Measurements from ENCODE around the gene EIF1B. TPM values are rescaled to one million over a fixed set of nuclear protein-coding genes. Genes with fewer than 3 reads are reported as not detected.

Gene EIF1B
- total and polyA plus RNA-seq, 2 of the 13 experiments (the other 11 are each of a cell fraction or from before 2014, with no cell fraction given): 12.7 to 29.1 TPM

DNA sequence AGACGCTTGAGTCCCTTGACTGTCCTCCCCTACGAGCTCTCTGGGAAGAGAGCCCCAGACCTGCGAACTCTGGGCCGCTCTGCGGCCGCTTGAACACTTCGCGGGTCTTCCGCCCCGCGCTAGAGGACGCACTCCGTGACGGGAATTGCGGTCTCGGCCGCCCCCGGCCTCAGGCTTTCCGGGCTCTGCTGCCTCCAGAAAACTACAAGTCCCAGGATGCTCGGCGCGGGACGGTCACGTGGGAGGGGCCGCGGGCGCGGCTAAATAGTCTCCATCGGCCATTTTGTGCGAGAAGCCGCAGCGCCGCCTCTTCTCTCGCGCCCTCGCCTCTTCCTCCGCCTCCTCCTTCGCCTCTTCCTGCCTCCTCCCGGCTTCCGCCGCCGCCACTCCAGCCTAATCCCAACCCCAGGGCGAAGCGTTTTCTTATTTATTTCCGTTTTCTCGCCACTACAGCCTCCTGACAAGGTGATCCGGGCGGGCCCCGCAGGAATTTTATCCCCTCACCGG, at the start of gene EIF1B (continued):
- TF ChIP-seq, protein P1, sequence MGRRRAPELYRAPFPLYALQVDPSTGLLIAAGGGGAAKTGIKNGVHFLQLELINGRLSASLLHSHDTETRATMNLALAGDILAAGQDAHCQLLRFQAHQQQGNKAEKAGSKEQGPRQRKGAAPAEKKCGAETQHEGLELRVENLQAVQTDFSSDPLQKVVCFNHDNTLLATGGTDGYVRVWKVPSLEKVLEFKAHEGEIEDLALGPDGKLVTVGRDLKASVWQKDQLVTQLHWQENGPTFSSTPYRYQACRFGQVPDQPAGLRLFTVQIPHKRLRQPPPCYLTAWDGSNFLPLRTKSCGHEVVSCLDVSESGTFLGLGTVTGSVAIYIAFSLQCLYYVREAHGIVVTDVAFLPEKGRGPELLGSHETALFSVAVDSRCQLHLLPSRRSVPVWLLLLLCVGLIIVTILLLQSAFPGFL (CRISPR knock-in tag; IDR thresholded peaks at IDR 0.05): no peak
- TF ChIP-seq ZNF138 (CRISPR knock-in tag; IDR thresholded peaks at IDR 0.05; ENCODE audit: low read depth) (no peak), TBX2 (CRISPR knock-in tag; IDR thresholded peaks at IDR 0.05; ENCODE audit: borderline replicate concordance) (peak; percentile 70; the same call in 1 of the 2 replicates), TEAD3 (CRISPR knock-in tag; optimal IDR thresholded peaks at IDR 0.05; ENCODE audit: borderline replicate concordance) (peak; percentile 8), ZSCAN21 (CRISPR knock-in tag; IDR thresholded peaks at IDR 0.05; ENCODE audit: borderline replicate concordance) (no peak; the same call in 1 of the 2 replicates), BHLHE40 (IDR thresholded peaks at IDR 0.05; ENCODE audit: low read length) (peak; percentile 53), KLF6 (CRISPR knock-in tag; IDR thresholded peaks at IDR 0.05) (peak; percentile 37; the same call in 1 of the 2 replicates), ZMAT3 (CRISPR knock-in tag; conservative IDR thresholded peaks at IDR 0.05) (no peak), KAT8 (CRISPR knock-in tag; IDR thresholded peaks at IDR 0.05) (peak; percentile 94), MAZ (IDR thresholded peaks at IDR 0.05; ENCODE audit: borderline replicate concordance, low read depth, low read length) (peak; percentile 80), MAZ (CRISPR knock-in tag; IDR thresholded peaks at IDR 0.05; ENCODE audit: low read depth) (peak; percentile 55; the same call in 1 of the 2 replicates), ZNF101 (CRISPR knock-in tag; IDR thresholded peaks at IDR 0.05; ENCODE audit: borderline replicate concordance, low read depth) (no peak), ZNF773 (CRISPR knock-in tag; IDR thresholded peaks at IDR 0.05; ENCODE audit: borderline replicate concordance) (no peak), HIVEP1 (CRISPR knock-in tag; IDR thresholded peaks at IDR 0.05) (0 out of 2 replicates have a peak, but pooled peaks have one; percentile 9)
- TF ChIP-seq, protein P2, sequence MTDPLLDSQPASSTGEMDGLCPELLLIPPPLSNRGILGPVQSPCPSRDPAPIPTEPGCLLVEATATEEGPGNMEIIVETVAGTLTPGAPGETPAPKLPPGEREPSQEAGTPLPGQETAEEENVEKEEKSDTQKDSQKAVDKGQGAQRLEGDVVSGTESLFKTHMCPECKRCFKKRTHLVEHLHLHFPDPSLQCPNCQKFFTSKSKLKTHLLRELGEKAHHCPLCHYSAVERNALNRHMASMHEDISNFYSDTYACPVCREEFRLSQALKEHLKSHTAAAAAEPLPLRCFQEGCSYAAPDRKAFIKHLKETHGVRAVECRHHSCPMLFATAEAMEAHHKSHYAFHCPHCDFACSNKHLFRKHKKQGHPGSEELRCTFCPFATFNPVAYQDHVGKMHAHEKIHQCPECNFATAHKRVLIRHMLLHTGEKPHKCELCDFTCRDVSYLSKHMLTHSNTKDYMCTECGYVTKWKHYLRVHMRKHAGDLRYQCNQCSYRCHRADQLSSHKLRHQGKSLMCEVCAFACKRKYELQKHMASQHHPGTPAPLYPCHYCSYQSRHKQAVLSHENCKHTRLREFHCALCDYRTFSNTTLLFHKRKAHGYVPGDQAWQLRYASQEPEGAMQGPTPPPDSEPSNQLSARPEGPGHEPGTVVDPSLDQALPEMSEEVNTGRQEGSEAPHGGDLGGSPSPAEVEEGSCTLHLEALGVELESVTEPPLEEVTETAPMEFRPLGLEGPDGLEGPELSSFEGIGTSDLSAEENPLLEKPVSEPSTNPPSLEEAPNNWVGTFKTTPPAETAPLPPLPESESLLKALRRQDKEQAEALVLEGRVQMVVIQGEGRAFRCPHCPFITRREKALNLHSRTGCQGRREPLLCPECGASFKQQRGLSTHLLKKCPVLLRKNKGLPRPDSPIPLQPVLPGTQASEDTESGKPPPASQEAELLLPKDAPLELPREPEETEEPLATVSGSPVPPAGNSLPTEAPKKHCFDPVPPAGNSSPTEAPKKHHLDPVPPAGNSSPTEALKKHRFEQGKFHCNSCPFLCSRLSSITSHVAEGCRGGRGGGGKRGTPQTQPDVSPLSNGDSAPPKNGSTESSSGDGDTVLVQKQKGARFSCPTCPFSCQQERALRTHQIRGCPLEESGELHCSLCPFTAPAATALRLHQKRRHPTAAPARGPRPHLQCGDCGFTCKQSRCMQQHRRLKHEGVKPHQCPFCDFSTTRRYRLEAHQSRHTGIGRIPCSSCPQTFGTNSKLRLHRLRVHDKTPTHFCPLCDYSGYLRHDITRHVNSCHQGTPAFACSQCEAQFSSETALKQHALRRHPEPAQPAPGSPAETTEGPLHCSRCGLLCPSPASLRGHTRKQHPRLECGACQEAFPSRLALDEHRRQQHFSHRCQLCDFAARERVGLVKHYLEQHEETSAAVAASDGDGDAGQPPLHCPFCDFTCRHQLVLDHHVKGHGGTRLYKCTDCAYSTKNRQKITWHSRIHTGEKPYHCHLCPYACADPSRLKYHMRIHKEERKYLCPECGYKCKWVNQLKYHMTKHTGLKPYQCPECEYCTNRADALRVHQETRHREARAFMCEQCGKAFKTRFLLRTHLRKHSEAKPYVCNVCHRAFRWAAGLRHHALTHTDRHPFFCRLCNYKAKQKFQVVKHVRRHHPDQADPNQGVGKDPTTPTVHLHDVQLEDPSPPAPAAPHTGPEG (CRISPR knock-in tag; IDR thresholded peaks at IDR 0.05): 0 out of 2 replicates have a peak, but pooled peaks have one; percentile 7
- TF ChIP-seq, protein P3, sequence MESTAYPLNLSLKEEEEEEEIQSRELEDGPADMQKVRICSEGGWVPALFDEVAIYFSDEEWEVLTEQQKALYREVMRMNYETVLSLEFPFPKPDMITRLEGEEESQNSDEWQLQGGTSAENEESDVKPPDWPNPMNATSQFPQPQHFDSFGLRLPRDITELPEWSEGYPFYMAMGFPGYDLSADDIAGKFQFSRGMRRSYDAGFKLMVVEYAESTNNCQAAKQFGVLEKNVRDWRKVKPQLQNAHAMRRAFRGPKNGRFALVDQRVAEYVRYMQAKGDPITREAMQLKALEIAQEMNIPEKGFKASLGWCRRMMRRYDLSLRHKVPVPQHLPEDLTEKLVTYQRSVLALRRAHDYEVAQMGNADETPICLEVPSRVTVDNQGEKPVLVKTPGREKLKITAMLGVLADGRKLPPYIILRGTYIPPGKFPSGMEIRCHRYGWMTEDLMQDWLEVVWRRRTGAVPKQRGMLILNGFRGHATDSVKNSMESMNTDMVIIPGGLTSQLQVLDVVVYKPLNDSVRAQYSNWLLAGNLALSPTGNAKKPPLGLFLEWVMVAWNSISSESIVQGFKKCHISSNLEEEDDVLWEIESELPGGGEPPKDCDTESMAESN (CRISPR knock-in tag; conservative IDR thresholded peaks at IDR 0.05): peak; percentile 50; the same call in 1 of the 2 replicates
- TF ChIP-seq, protein P4, sequence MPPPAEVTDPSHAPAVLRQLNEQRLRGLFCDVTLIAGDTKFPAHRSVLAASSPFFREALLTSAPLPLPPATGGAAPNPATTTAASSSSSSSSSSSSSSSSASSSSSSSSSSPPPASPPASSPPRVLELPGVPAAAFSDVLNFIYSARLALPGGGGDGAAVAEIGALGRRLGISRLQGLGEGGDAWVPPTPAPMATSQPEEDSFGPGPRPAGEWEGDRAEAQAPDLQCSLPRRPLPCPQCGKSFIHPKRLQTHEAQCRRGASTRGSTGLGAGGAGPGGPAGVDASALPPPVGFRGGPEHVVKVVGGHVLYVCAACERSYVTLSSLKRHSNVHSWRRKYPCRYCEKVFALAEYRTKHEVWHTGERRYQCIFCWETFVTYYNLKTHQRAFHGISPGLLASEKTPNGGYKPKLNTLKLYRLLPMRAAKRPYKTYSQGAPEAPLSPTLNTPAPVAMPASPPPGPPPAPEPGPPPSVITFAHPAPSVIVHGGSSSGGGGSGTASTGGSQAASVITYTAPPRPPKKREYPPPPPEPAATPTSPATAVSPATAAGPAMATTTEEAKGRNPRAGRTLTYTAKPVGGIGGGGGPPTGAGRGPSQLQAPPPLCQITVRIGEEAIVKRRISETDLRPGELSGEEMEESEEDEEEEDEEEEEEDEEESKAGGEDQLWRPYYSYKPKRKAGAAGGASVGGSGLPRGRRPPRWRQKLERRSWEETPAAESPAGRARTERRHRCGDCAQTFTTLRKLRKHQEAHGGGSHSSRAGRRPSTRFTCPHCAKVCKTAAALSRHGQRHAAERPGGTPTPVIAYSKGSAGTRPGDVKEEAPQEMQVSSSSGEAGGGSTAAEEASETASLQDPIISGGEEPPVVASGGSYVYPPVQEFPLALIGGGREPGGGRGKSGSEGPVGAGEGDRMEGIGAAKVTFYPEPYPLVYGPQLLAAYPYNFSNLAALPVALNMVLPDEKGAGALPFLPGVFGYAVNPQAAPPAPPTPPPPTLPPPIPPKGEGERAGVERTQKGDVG (CRISPR knock-in tag; IDR thresholded peaks at IDR 0.05; ENCODE audit: borderline replicate concordance): no peak

Data from HepG2 (cell line).